Lung (tissue), 12 donors: ENCODE data around the gene KLF12. TPM values are rescaled to one million over a fixed set of nuclear protein-coding genes. Genes with fewer than 3 reads are reported as not detected.
A peak's percentile ranks its signal among the peaks of the same experiment; 100 is the strongest.

Experiments
- ATAC-seq: fragments of 200-7000 bp; cut with Tn5 transposase; one replicate; pipeline ENCODE4 v1.9.1; 2020; ENCODE audit warnings: moderate number of reproducible peaks; ENCODE audit not compliant: insufficient read depth, low FRiP score
- DNase-seq, 3 donors: peaks; one replicate each; pipeline ENCODE4 v3.0.0-alpha.2; 2013 to 2017
- H3K27ac ChIP-seq, 2 donors: one replicate each; pipeline ENCODE4 v1.5.1; 2013; ENCODE audit warnings: mild to moderate bottlenecking in 2 of 2, moderate library complexity in 2 of 2, control low read depth in 1 of 2, inconsistent platforms in 1 of 2, low read depth in 1 of 2, low read length in 1 of 2
- H3K27me3 ChIP-seq, 3 donors: one replicate each; pipeline ENCODE4 v1.5.1; 2013; ENCODE audit warnings: low read length in 2 of 3; ENCODE audit not compliant: control insufficient read depth in 3 of 3, insufficient read depth in 3 of 3
- H3K36me3 ChIP-seq, 4 donors: one replicate each; pipeline ENCODE4 v1.5.1; 2013; ENCODE audit warnings: low read length in 4 of 4, mild to moderate bottlenecking in 1 of 4, moderate library complexity in 1 of 4; ENCODE audit not compliant: control insufficient read depth in 4 of 4, insufficient read depth in 4 of 4
- H3K4me1 ChIP-seq, 5 donors: one replicate each; pipeline ENCODE4 v1.5.1; 2013; ENCODE audit warnings: low read length in 5 of 5, mild to moderate bottlenecking in 2 of 5, moderate library complexity in 1 of 5; ENCODE audit not compliant: control insufficient read depth in 5 of 5, insufficient read depth in 5 of 5
- H3K4me3 ChIP-seq: one replicate; pipeline ENCODE4 v1.5.1; 2013; ENCODE audit warnings: mild to moderate bottlenecking, control low read depth, moderate library complexity
- H3K9ac ChIP-seq, 2 donors: one replicate each; pipeline ENCODE4 v1.5.1; 2013; ENCODE audit warnings: low read length in 2 of 2, control low read depth in 1 of 2; ENCODE audit not compliant: insufficient read depth in 1 of 2
- H3K9me3 ChIP-seq, 4 donors: one replicate each; pipeline ENCODE4 v1.5.1; 2013; ENCODE audit warnings: low read length in 3 of 4, mild to moderate bottlenecking in 1 of 4, moderate library complexity in 1 of 4; ENCODE audit not compliant: control insufficient read depth in 4 of 4, insufficient read depth in 3 of 4
- WGBS, 2 donors: extraction: QIAGEN DNeasy Blood & Tissue Kit; methylation state at CpG; one replicate each; pipeline ENCODE4 v1.1.7; 2013; 5-methylcytosine and 5-hydroxymethylcytosine counted together
- polyA plus RNA-seq, 2 donors: library from polyadenylated mRNA; stranded (reverse); fragments of 200-250 nt; gene quantifications; one replicate each; pipeline ENCODE4 v1.2.1, GENCODE V29; 2013
- total RNA-seq, 2 donors: library from RNA; depleted of rRNA in 1 of 2; stranded (reverse); fragments of >200 nt in 1 of 2; gene quantifications; one replicate each; pipeline ENCODE4 v1.2.1, GENCODE V29; 2014 to 2021
- TF ChIP-seq, protein P1 (sequence below): IDR thresholded peaks from 2 replicates; pipeline ENCODE4 v1.5.1; 2012; ENCODE audit warnings: mild to moderate bottlenecking; ENCODE audit errors: control extremely low read depth, extremely low read depth
- donor health status: control.
- donor health status: control.
- donor health status: Bipolar disorder and iron deficiency.
- donor health status: healthy.
- donor health status: DM: yes; HTN: yes; CAD: no.

Gene KLF12
- total and polyA plus RNA-seq, 4 donors: 0.77 to 26.8 (median 4.8) TPM

DNA sequence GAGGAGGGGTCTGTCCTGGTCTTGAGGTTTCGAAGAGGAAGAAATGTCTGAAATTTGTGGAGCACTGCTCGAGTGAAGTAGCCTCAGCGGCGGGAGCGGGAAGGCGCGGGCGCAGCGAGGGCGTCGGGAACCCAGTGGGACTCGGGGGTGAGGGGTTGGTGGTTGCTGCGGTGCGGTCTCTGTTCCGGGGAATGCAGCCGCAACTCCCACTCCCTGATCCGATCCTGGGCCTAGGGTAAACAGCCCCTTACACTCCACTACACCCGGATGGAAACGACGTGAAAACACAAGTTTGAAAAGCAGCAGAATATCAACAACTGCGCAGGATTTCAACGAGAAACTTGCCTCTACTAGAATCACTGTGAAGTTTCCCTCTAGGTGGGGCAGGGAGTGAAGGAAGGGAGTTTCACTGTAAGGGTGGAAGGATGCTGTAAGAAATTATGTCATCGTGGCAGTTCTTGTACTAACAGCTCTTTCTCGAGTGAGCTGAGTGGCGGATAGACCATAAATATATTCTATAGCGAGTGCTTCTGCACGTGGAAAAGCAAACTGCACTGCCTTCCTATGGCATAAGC lies 2.0 kb upstream of the KLF12 start:
- WGBS, 2 donors: 2% methylated on average over 27 of the region's 27 CpGs
- DNase-seq: peak; percentile 58 to 78 (median 73)

DNA sequence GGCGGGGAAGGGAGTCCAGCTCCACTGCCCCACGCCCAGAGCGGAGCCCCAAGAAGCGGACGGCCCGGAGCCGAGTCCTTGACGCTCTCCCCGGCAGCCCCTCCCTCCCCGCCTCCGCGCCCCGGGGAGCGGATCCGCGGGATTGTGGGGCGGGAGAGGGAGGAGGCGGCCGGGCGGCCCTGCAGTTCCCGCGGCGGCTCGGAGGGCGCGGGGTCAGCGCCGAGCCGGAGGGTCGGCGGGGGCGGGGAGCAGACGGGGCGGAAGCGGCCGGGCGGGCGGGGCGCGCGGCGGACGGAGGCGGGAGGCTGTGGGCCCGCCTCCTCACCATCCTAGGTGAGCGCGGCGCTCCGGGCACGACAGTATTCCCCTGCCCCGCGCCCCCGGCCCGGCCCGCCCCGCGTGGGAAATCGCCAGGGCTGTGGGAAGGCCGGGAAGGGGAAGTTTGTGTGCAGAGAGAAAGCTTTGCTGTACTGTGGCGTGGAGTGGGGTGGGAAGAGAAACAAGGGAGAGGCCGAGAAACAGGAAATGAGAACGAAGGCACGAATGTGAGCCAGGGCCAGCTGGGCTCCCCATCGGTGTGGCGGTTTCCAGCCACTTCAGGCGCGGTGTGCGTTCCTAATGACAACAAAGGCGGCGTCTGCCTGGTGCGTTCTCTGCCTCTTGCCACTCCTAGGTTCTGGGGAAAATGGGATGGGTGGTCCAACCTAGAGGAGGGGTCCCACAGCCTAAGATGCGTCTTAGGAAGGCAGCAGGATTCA lies 1.3 kb upstream of the KLF12 start:
- Histone ChIP-seq H3K9ac (peak overlapping the region; percentile 50 to 96), H3K4me1 (peaks cover 0 to 39% (median 10%) of the 10 kb centered on the region in 5 donors), H3K4me3 (peak overlapping the region; percentile 89), H3K27me3 (no peaks in the 10 kb centered on the region), H3K27ac (peak overlapping the region; percentile 93 to 94), H3K9me3 (no peaks in the 10 kb centered on the region), H3K36me3 (no peaks in the 10 kb centered on the region)
- ATAC-seq (peak; percentile 67), DNase-seq (peak; percentile 86 to 91 (median 86))
- TF ChIP-seq, protein P1, sequence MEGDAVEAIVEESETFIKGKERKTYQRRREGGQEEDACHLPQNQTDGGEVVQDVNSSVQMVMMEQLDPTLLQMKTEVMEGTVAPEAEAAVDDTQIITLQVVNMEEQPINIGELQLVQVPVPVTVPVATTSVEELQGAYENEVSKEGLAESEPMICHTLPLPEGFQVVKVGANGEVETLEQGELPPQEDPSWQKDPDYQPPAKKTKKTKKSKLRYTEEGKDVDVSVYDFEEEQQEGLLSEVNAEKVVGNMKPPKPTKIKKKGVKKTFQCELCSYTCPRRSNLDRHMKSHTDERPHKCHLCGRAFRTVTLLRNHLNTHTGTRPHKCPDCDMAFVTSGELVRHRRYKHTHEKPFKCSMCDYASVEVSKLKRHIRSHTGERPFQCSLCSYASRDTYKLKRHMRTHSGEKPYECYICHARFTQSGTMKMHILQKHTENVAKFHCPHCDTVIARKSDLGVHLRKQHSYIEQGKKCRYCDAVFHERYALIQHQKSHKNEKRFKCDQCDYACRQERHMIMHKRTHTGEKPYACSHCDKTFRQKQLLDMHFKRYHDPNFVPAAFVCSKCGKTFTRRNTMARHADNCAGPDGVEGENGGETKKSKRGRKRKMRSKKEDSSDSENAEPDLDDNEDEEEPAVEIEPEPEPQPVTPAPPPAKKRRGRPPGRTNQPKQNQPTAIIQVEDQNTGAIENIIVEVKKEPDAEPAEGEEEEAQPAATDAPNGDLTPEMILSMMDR: no peak
- WGBS, 2 donors: 0 to 1% methylated on average over 31 to 72 of the region's 72 CpGs

More for the DNA sequence above, 2.0 kb upstream of the KLF12 start:
- H3K27me3 ChIP-seq: no peaks in the 10 kb centered on the region
- ATAC-seq: no peak
- no peaks in the 10 kb centered on the region for H3K9me3 ChIP-seq
- H3K4me3 ChIP-seq: peak overlapping the region; percentile 89
- peak overlapping the region; percentile 50 to 96 for H3K9ac ChIP-seq
- H3K36me3 ChIP-seq: no peaks in the 10 kb centered on the region
- H3K4me1 ChIP-seq: peaks cover 0 to 32% (median 10%) of the 10 kb centered on the region in 5 donors
- peak overlapping the region; percentile 93 to 94 for H3K27ac ChIP-seq
- TF ChIP-seq, protein P1: no peak

DNA sequence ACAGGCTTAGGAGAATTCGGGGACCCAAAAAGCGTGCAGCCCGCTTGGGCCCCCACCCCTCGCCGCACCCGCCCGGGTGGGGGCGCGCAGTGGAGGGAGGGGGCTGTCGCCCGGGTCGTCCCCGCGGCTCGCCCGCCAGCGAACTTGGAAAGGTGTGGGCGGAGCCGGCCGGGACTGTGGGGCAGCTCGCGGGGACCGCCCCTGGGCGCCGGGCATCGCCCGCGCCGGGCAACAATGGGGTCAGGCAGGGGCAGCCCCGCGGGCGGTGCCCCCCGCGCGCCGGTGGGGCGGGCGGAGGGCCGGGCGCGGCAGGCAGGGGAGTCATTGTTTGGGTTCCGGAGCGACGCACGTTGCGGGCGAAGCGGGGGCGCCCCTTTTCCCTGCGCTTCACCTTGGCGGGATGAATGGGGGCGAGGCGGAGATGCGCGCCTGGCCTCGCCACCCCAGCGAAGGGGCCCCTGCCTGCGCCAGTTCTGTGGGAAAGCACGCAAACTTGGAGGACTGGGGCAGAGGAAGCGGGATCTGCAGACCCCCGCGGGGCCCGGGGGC lies 647 bp upstream of the KLF12 start:
- Histone ChIP-seq H3K27me3 (no peaks in the 10 kb centered on the region), H3K4me3 (peak overlapping the region; percentile 89), H3K9ac (no peak overlapping the region), H3K9me3 (no peaks in the 10 kb centered on the region), H3K27ac (peak overlapping the region; percentile 75 to 94), H3K36me3 (no peaks in the 10 kb centered on the region), H3K4me1 (peaks cover 0 to 43% (median 10%) of the 10 kb centered on the region in 5 donors)
- TF ChIP-seq, protein P1: no peak
- no peak for DNase-seq
- peak; percentile 59 for ATAC-seq
- WGBS, 2 donors: 0 to 1% methylated on average over 43 to 63 of the region's 63 CpGs
